GM21367 (cell line): Measurements from ENCODE around the gene BTK.
"Not testable (repeated sequence)": the region's sequence is repeated elsewhere in the genome, so short reads cannot be mapped to it uniquely, and the experiment has no call there.

Experiments
- ATAC-seq: cut with Tn5 transposase; IDR thresholded peaks from one replicate; pipeline ENCODE4 v1.9.1; 2021; ENCODE audit not compliant: unreplicated experiment

BTK gene

DNA sequence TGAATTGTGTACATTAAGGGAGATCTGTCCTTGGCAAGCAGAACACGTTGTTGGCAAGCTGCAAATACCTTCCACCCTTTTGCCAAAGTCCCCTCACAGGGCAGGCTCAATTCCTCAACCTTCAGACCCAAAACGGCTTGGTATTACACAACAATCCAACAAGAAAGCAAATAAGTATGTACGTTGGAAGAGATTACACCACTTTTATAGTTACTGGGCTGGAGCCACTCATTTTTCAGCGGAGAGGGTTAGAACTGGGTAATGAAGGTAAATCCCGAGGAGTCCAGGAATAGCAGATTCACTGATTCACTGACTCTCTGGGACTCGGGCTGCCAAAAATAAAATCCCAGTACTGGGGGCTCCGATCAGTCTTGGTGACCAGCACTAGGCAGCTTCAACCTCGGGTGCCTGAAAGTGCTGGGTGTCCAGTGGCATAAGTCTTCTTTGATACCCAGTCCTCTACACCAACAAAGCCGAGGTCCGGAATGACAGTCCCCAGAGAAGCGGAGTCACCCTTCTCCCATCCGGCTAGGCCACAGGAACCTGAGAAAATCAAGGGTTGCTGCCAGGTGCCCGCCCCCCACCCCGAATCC lies 38.0 kb downstream of the BTK start:
- peak; percentile 5 for ATAC-seq

DNA sequence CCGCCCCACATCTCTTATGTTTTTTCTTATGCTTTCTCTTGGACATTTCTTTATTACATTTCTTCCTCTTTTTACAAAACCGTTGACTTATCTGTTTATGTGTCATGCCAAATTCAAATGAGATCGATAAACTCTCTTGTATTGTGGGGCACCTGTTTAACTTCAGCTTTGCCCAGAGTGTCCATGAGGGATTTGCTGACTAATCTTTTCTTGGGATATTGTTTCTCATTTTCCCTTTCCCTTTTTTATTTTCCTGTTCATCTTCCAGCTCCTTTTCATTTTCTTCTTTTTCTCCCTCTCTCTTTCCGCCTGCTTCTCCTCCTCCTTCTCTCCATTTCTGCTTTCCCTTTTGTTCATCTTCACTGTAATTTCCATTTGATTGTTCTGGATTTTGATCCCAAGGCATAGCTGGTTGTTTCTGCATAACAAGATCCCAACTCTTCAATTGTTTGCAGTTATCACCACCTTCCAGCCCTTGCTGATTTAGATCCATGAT lies 48.2 kb downstream of the BTK start:
- no peak for ATAC-seq

DNA sequence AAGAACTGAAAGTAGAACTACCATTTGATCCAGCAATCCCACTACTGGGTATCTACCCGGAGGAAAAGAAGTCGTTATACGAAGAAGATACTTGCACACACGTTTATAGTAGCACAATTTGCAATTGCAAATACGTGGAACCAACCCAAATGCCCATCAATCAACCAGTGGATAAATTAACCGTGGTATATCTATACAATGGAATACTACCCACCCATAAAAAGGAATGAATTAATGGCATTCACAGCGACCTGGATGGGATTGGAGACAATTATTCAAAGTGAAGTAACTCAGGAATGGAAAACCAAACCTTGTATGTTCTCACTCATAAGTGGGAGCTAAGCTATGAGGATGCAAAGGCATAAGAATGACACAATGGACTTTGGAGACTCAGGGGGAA lies 51.7 kb downstream of the BTK start:
- not testable (repeated sequence) for ATAC-seq

DNA sequence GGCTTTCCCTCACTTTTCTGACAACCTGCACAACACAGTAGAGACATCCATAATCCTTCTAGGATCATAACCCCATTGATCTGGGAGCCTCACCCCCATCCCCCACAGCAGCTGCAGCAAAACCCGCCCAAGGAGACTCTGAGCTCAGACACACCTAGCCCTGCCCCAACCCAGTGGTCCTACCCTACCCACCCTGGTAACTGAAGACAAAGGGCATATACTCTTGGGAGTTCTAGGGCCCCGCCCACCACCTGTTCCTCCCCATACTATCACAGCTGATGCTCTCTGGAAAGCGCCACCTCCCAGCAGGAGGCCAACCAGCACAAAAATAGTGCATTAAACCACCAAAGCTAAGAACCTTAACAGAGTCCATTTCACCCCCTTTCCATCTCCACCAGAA lies 59.4 kb downstream of the BTK start:
- ATAC-seq = not testable (repeated sequence)

DNA sequence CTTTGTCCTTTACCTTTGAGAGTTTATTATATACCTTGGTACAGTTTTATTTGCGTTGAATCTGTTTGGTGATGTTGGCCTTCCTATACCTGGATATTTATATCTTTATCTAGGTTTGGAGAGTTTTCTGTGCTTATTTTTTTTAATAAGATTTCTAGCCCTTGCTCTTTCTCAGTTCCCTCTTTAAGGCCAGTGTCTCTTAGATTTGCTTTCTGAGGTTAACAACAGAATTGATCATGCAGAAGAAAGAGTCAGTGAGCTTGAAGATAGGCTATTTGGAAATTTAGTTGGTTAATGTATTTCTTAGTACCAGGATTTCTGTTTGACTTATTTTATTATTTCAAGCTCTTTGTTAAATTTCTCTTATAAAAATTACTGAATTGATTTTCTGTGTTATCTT lies 82.2 kb downstream of the BTK start:
- no peak for ATAC-seq
